Measurements from ENCODE around the gene CPXM1. TPM values are rescaled to one million over a fixed set of nuclear protein-coding genes. Genes with fewer than 3 reads are reported as not detected.
"Not testable (repeated sequence)": the region's sequence is repeated elsewhere in the genome, so short reads cannot be mapped to it uniquely, and the experiment has no call there.

CPXM1 gene
- total and polyA plus RNA-seq, 8 donors, result 0.28 to 10.6 (median 2.0) TPM

DNA sequence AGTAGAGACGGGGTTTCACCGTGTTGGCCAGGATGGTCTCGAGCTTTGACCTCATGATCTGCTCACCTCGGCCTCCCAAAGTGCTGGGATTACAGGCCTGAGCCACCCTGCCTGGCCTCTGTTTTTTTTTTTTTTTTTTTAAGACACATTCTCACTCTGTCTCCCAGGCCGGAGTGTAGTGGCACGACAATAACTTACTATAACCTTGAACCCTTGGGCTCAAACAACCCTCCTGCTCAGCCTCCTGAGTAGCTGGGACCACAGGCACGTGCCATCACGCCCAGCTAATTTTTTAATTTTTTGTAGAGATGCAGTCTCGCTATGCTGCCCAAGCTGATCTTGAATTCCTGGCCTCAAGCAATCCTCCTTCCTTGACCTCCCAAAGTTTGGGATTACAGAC lies 26.6 kb downstream of the CPXM1 start:
- H3K9me3 ChIP-seq, result no peaks in the 10 kb centered on the region
- DNase-seq (no peak), FAIRE-seq (no peak), ATAC-seq (no peak)
- 81 to 82% methylated on average over 9 of the region's 9 CpGs for WGBS, 2 donors
- H3K27ac ChIP-seq, result no peak overlapping the region
- H3K4me1 ChIP-seq, result peaks cover 0 to 3% (median 0%) of the 10 kb centered on the region in 3 donors
- no peaks in the 10 kb centered on the region for H3K27me3 ChIP-seq
- no peak overlapping the region for H3K4me3 ChIP-seq
- TF ChIP-seq, protein P1, sequence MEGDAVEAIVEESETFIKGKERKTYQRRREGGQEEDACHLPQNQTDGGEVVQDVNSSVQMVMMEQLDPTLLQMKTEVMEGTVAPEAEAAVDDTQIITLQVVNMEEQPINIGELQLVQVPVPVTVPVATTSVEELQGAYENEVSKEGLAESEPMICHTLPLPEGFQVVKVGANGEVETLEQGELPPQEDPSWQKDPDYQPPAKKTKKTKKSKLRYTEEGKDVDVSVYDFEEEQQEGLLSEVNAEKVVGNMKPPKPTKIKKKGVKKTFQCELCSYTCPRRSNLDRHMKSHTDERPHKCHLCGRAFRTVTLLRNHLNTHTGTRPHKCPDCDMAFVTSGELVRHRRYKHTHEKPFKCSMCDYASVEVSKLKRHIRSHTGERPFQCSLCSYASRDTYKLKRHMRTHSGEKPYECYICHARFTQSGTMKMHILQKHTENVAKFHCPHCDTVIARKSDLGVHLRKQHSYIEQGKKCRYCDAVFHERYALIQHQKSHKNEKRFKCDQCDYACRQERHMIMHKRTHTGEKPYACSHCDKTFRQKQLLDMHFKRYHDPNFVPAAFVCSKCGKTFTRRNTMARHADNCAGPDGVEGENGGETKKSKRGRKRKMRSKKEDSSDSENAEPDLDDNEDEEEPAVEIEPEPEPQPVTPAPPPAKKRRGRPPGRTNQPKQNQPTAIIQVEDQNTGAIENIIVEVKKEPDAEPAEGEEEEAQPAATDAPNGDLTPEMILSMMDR (IDR thresholded peaks at IDR 0.05), result no peak
- intact Hi-C loops (cut with DNase I), result no loop called here
- no peaks in the 10 kb centered on the region for H3K36me3 ChIP-seq

DNA sequence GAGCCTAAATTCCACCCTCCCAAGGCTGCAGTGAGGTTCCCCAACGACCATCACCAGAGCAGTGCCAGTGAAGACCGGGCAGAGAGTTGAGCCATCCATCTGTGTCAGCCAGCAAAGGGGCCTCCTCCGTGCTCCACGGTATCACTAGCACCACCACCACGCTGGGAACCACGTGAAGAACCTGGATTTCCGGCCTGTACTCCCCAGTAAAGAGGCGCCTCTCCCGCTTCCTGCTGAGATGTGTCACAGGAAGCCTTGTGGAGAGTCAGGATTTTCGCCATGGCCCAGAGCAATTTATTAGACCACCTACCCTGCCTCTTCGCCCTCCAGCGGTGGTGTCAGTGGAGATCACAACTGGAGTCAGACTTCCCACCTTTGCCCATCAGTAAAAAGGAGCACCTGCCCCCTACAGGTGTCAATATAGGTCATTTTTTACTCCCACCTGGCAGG lies 28.8 kb downstream of the CPXM1 start:
- ATAC-seq, result no peak
- H3K27me3 ChIP-seq, result no peaks in the 10 kb centered on the region
- no peak overlapping the region for H3K4me3 ChIP-seq
- 75 to 76% methylated on average over 12 of the region's 12 CpGs for WGBS, 2 donors
- H3K4me1 ChIP-seq, result peaks cover 6 to 11% (median 10%) of the 10 kb centered on the region in 3 donors
- FAIRE-seq, result no peak
- TF ChIP-seq, protein P1 (IDR thresholded peaks at IDR 0.05), result no peak
- DNase-seq, result no peak
- H3K27ac ChIP-seq, result no peak overlapping the region
- no peaks in the 10 kb centered on the region for H3K9me3 ChIP-seq
- intact Hi-C loops (cut with DNase I), result no loop called here
- no peaks in the 10 kb centered on the region for H3K36me3 ChIP-seq

DNA sequence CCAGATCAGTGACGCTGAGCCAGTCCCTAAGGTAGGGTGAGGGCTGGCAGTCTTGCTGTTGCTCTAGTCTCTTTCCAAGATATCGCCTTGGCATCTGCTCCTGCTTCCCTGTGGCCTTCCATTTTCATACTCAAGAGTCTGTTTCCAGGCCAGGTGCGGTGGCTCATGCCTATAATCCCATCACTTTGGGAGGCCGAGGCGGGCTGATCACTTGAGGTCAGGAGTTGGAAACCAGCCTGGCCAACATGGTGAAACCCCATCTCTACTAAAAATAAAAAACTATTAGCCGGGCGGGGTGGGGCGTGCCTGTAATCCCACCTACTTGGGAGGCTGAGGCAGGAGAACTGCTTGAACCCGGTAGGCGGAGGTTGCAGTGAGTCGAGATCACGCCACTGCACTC lies 30.3 kb downstream of the CPXM1 start:
- intact Hi-C loops (cut with DNase I); H3K4me3 ChIP-seq; DNase-seq; H3K36me3 ChIP-seq; FAIRE-seq; H3K27ac ChIP-seq; H3K27me3 ChIP-seq; H3K9me3 ChIP-seq; ATAC-seq: not testable (repeated sequence)
- H3K4me1 ChIP-seq, result peaks cover 6 to 11% (median 10%) of the 10 kb centered on the region in 3 donors
- WGBS, 2 donors, result 95 to 97% methylated on average over 12 of the region's 12 CpGs

DNA sequence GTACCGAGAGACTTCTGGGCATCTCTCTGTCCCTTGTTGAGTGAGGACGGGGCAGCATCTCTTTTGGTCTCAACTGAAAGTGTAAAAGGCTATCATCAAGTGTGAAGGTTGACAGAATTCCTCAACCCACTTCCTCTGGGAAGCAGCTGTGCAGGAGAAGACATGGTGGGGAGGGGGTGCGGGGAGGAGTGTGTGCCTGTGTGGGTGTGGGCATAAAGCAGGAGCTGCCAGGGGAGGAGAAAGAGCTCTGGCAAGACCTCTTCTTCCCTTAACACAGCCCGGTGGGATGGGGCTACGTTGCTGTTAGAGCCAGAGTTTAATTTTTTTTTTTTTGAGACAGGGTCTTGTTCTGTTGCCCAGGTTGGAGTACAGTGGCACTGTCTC lies 31.8 kb downstream of the CPXM1 start:
- Histone ChIP-seq H3K4me1 (peaks cover 6 to 11% (median 10%) of the 10 kb centered on the region in 3 donors), H3K9me3 (no peaks in the 10 kb centered on the region), H3K36me3 (no peaks in the 10 kb centered on the region), H3K27ac (peak overlapping the region in 3 of 4 donors; percentile 49 to 76 (median 68)), H3K27me3 (no peaks in the 10 kb centered on the region), H3K4me3 (no peak overlapping the region)
- TF ChIP-seq, protein P1 (IDR thresholded peaks at IDR 0.05), result no peak
- intact Hi-C loops (cut with DNase I), result no loop called here
- WGBS, 2 donors, result 33 to 39% methylated on average over 5 of the region's 5 CpGs
- FAIRE-seq (no peak), ATAC-seq (peak; percentile 5 to 45 (median 29)), DNase-seq (no peak)

DNA sequence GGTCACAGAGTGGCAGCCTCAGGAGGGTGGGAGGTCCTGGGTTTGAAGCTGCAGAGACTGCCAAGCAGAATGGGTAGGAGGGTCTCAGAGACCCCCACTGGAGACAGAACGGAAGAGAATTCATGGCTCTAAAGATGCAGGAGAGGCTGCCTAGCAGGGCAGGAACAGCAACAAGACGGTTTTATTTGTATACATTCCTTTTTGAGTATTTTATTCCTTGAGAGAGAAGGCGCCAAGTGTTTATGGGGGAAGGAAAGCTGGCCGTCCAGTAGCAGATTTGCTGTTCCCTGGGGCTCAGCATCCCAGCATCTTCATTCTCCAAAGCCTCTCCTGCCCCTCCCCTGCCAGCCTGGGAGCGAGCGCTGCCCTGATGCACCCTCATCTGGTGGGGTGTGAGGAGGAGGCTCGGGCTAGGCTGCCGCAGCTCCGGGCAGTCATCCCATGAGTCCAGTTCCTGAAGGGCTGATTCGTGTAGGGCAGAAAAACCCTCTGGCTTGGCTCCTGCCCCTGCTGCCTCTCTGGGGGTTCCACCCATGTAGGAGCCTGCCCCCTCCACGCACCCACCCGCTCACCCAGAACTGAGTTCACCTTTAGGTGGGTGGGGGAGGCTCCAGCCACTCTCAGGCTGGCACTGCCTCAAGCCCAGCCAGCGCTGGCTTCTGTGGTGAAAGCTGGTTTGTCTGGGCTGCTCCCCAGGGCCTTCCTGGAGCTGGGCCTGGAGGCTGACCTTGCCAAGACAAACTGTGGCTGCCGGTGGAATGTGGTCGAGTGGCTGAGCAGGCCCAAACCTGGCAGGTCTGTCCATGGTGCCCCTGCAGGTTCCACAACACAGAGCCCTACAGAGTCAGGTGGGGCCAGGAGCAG lies 32.4 kb downstream of the CPXM1 start:
- peak overlapping the region in 1 of 4 donors; percentile 17 for H3K4me3 ChIP-seq
- peak; percentile 87 to 96 (median 90) for DNase-seq
- 23 to 29% methylated on average over 14 to 15 of the region's 15 CpGs for WGBS, 2 donors
- no peak for FAIRE-seq
- H3K36me3 ChIP-seq, result no peaks in the 10 kb centered on the region
- peak; percentile 98 to 99 (median 99) for ATAC-seq
- TF ChIP-seq, protein P1 (IDR thresholded peaks at IDR 0.05), result no peak
- intact Hi-C loops (cut with DNase I), result no loop called here
- H3K27ac ChIP-seq, result peak overlapping the region; percentile 43 to 76 (median 58)
- H3K4me1 ChIP-seq, result peaks cover 6 to 11% (median 10%) of the 10 kb centered on the region in 3 donors
- no peaks in the 10 kb centered on the region for H3K27me3 ChIP-seq
- no peaks in the 10 kb centered on the region for H3K9me3 ChIP-seq
